SK-N-MC (cell line): ENCODE measurements around the gene SLC39A8.
A peak's percentile ranks its signal among the peaks of the same experiment; 100 is the strongest.
"Not testable (repeated sequence)": the region's sequence is repeated elsewhere in the genome, so short reads cannot be mapped to it uniquely, and the experiment has no call there.

Experiments
- DNase-seq: peaks from one replicate; pipeline ENCODE4 v3.0.0-alpha.2; 2011; ENCODE audit warnings: low read depth, low spot score
- H3K27ac ChIP-seq: fragments of 200-600 bp; sonication (generic); 2 replicates; pipeline ENCODE4 v1.5.1; 2016; ENCODE audit warnings: mixed run types
- H3K36me3 ChIP-seq: fragments of 200-600 bp; sonication (generic); 2 replicates; pipeline ENCODE4 v1.6.1; 2017; ENCODE audit warnings: antibody characterized with exemption, low read length, mixed read lengths; ENCODE audit not compliant: insufficient read depth
- H3K4me3 ChIP-seq: fragments of 200-600 bp; sonication (generic); 2 replicates; pipeline ENCODE4 v1.5.1; 2016
- H3K9ac ChIP-seq: fragments of 200-600 bp; sonication (generic); 2 replicates; pipeline ENCODE4 v1.8.0; 2017; ENCODE audit warnings: mixed run types, mixed read lengths; ENCODE audit not compliant: insufficient read length
- H3K9me3 ChIP-seq: fragments of 200-600 bp; sonication (generic); 2 replicates; pipeline ENCODE4 v1.6.1; 2017; ENCODE audit warnings: low read depth, mild to moderate bottlenecking, antibody characterized with exemption, low read length, moderate library complexity, mixed read lengths
- EZH2 ChIP-seq: fragments of 200-600 bp; sonication (generic); IDR thresholded peaks from one replicate; pipeline ENCODE4 v1.6.1; 2017; ENCODE audit warnings: antibody characterized with exemption
- FOXP2 ChIP-seq: optimal IDR thresholded peaks from 2 replicates; pipeline ENCODE3; 2011; ENCODE audit warnings: mild to moderate bottlenecking, moderate library complexity; ENCODE audit not compliant: insufficient read depth; ENCODE audit errors: extremely low read length, control extremely low read depth
- POLR2AphosphoS5 ChIP-seq: IDR thresholded peaks from 2 replicates; pipeline ENCODE4 v1.6.1; 2012; ENCODE audit warnings: mild to moderate bottlenecking, low read depth, low read length, borderline replicate concordance

Gene SLC39A8

GRCh38 chr4:102344954-102345794, at the start of gene SLC39A8:
SLC39A8 (minus strand) TSS chr4:102345482; CDS start chr4:102344662, 820 bp downstream.
- H3K4me3 ChIP-seq: peak within 1 kb of the TSS; percentile 80
- H3K9ac ChIP-seq: peak within 1 kb of the TSS; percentile 72
- H3K36me3 ChIP-seq: no peaks in the 10 kb centered on the region
- peak within 1 kb of the TSS; percentile 14; the same call in 1 of the 2 replicates for H3K27ac ChIP-seq
- H3K9me3 ChIP-seq: no peaks in the 10 kb centered on the region
- TF ChIP-seq EZH2 (no peak), FOXP2 (no peak), POLR2AphosphoS5 (peak; percentile 67)
- no peak for DNase-seq

DNA sequence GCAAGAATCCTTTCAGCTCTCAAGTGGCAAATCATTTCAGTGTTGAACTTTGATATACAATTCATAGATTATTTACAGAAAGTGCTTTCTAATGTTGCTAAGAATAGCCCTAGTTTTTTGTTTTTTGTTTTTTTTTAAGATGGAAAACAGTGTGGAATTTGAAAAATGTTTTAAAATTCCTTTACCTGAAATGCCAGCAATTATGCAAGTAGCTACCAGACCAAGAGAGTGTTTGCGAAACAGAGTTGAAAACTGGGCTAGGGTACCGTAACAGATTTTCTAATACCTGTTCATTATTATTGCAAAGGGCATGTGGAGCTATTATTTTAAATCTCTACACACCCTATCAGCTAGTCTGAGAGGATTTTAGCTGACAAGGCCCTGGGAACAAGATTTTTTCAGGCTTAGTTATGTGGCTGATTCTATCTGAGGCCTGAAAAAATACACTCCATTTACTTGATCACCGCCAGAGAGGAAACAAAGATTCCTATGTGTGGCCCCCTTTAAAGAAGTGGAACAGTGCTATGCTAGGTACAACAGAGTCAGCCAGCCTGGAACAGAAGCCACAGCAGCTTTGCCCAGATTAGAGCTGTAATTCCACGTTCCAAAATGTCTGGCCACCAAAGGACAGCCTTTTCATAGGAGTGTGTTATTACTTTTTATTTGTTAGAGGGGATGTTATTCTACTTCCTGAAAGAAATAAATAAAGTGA, 46.9 kb upstream of the SLC39A8 start:
- DNase-seq: no peak
- Histone ChIP-seq H3K9ac (no peak overlapping the region), H3K4me3 (no peak overlapping the region)

DNA sequence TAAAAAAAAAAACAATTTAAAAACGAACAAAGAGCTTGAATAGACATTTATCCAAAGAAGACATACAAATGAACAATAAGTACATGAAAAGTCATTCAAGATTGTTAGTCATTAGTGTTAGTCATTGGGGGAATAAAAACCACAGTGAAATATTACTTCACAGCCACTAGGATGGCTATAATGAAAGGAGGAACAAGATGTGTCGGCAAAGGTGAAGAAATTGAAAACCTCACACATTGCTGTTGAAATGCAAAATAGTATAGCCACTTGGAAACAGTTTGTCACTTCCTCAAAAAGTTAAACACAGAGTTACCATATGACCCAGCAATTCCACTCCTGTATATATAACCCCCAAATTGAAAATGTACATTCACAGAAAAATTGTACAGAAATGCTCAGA, 45.2 kb upstream of the SLC39A8 start:
- Histone ChIP-seq H3K36me3 (no peaks in the 10 kb centered on the region), H3K9me3 (no peaks in the 10 kb centered on the region; the same call in 1 of the 2 replicates), H3K4me3 (no peak overlapping the region), H3K9ac (no peak overlapping the region), H3K27ac (no peak overlapping the region)
- no peak for DNase-seq
- TF ChIP-seq FOXP2 (no peak), EZH2 (no peak), POLR2AphosphoS5 (no peak)

More for the DNA sequence above, 46.9 kb upstream of the SLC39A8 start:
- Histone ChIP-seq H3K27ac (no peak overlapping the region), H3K36me3 (no peaks in the 10 kb centered on the region), H3K9me3 (no peaks in the 10 kb centered on the region; the same call in 1 of the 2 replicates)
- TF ChIP-seq POLR2AphosphoS5 (no peak), FOXP2 (no peak), EZH2 (no peak)

- no peak overlapping the region for H3K4me3 ChIP-seq
- no peak for TF ChIP-seq EZH2
- no peak for TF ChIP-seq FOXP2
- no peak for TF ChIP-seq POLR2AphosphoS5
- H3K27ac ChIP-seq: no peak overlapping the region
- H3K36me3 ChIP-seq: no peaks in the 10 kb centered on the region
- H3K9ac ChIP-seq: no peak overlapping the region
- no peaks in the 10 kb centered on the region; the same call in 1 of the 2 replicates for H3K9me3 ChIP-seq
- no peak for DNase-seq
Observed at GRCh38 chr4:102388611-102389010, 43.3 kb upstream of the SLC39A8 start.

GRCh38 chr4:102387552-102388150, 42.4 kb upstream of the SLC39A8 start:
- Histone ChIP-seq H3K27ac (no peak overlapping the region), H3K4me3 (no peak overlapping the region), H3K36me3 (no peaks in the 10 kb centered on the region), H3K9me3 (no peaks in the 10 kb centered on the region; the same call in 1 of the 2 replicates), H3K9ac (no peak overlapping the region)
- TF ChIP-seq EZH2 (no peak), POLR2AphosphoS5 (no peak), FOXP2 (no peak)
- DNase-seq: no peak

- DNase-seq: no peak
- Histone ChIP-seq H3K27ac (no peak overlapping the region), H3K36me3 (no peaks in the 10 kb centered on the region), H3K4me3 (no peak overlapping the region), H3K9ac (no peak overlapping the region), H3K9me3 (no peaks in the 10 kb centered on the region; the same call in 1 of the 2 replicates)
- TF ChIP-seq POLR2AphosphoS5 (no peak), FOXP2 (no peak), EZH2 (no peak)
Observed at GRCh38 chr4:102386966-102387365, 41.7 kb upstream of the SLC39A8 start.

- H3K4me3 ChIP-seq, H3K27ac ChIP-seq, H3K9me3 ChIP-seq, H3K36me3 ChIP-seq, DNase-seq, H3K9ac ChIP-seq: not testable (repeated sequence)
Observed at GRCh38 chr4:102380253-102380652, 35.0 kb upstream of the SLC39A8 start.

GRCh38 chr4:102362922-102363432, 17.7 kb upstream of the SLC39A8 start:
- Histone ChIP-seq H3K4me3 (no peak overlapping the region), H3K9ac (no peak overlapping the region), H3K27ac (no peak overlapping the region), H3K9me3 (no peaks in the 10 kb centered on the region), H3K36me3 (no peaks in the 10 kb centered on the region)
- no peak for DNase-seq
- no peak for TF ChIP-seq FOXP2
- no peak for TF ChIP-seq EZH2
- no peak for TF ChIP-seq POLR2AphosphoS5
